Nephron (organoid): ENCODE measurements around the gene SUSD1.

Experiments
- H3K27ac Mint-ChIP-seq, 3 experiments: 2 replicates each; pipeline ENCODE4 v1.8.0; 2020; ENCODE audit warnings: mixed read lengths in 3 of 3, mild to moderate bottlenecking in 2 of 3, moderate library complexity in 1 of 3
- H3K27me3 Mint-ChIP-seq: 2 replicates; pipeline ENCODE4 v1.8.0; 2021; ENCODE audit warnings: low read depth, mild to moderate bottlenecking, moderate library complexity, mixed read lengths
- H3K36me3 Mint-ChIP-seq: 2 replicates; pipeline ENCODE4 v1.8.0; 2020; ENCODE audit warnings: low read depth, mixed read lengths
- H3K4me1 Mint-ChIP-seq: 2 replicates; pipeline ENCODE4 v1.8.0; 2020; ENCODE audit warnings: mixed read lengths
- H3K4me3 Mint-ChIP-seq, 3 experiments: 2 replicates each; pipeline ENCODE4 v1.8.0; 2020; ENCODE audit warnings: mild to moderate bottlenecking in 3 of 3, mixed read lengths in 3 of 3, moderate library complexity in 2 of 3
- H3K9me3 Mint-ChIP-seq: 2 replicates; pipeline ENCODE4 v1.8.0; 2020; ENCODE audit warnings: mixed read lengths
- CTCF ChIP-seq, 3 experiments: fragments of 200-600 bp; sonication (generic); IDR thresholded peaks; one replicate each; pipeline ENCODE4 v1.5.0; 2021; ENCODE audit warnings: antibody characterized with exemption in 3 of 3; ENCODE audit not compliant: unreplicated experiment in 3 of 3

The SUSD1 gene

GRCh38 chr9:112064871-112065270, 110.2 kb downstream of the SUSD1 start:
- Mint-ChIP-seq H3K36me3 (peaks cover 25% of the 10 kb centered on the region), H3K27me3 (no peaks in the 10 kb centered on the region), H3K4me1 (peaks cover 15% of the 10 kb centered on the region), H3K4me3 (no peak overlapping the region), H3K27ac (peak overlapping the region in 1 of 3 experiments; percentile 57), H3K9me3 (no peaks in the 10 kb centered on the region)
- no peak for TF ChIP-seq CTCF (IDR thresholded peaks at IDR 0.05; ENCODE audit: unreplicated experiment in 3 of 3)

GRCh38 chr9:112063586-112063985, 111.5 kb downstream of the SUSD1 start:
- no peaks in the 10 kb centered on the region for H3K27me3 Mint-ChIP-seq
- peaks cover 28% of the 10 kb centered on the region for H3K36me3 Mint-ChIP-seq
- H3K9me3 Mint-ChIP-seq, result no peaks in the 10 kb centered on the region
- H3K4me1 Mint-ChIP-seq, result peaks cover 15% of the 10 kb centered on the region
- no peak for TF ChIP-seq CTCF (IDR thresholded peaks at IDR 0.05; ENCODE audit: unreplicated experiment in 3 of 3)
- no peak overlapping the region for H3K27ac Mint-ChIP-seq
- no peak overlapping the region for H3K4me3 Mint-ChIP-seq

- Mint-ChIP-seq H3K27ac (no peak overlapping the region), H3K4me3 (no peak overlapping the region), H3K36me3 (peaks cover 30% of the 10 kb centered on the region), H3K4me1 (peaks cover 15% of the 10 kb centered on the region), H3K9me3 (no peaks in the 10 kb centered on the region), H3K27me3 (no peaks in the 10 kb centered on the region)
- TF ChIP-seq CTCF (IDR thresholded peaks at IDR 0.05; ENCODE audit: unreplicated experiment in 3 of 3), result no peak
These were observed 111.9 kb downstream of the SUSD1 start for GRCh38 chr9:112063151-112063550.

GRCh38 chr9:112061152-112061740, 113.9 kb downstream of the SUSD1 start:
- Mint-ChIP-seq H3K36me3 (peaks cover 44% of the 10 kb centered on the region), H3K27ac (peak overlapping the region; percentile 65 to 93 (median 78)), H3K9me3 (no peaks in the 10 kb centered on the region), H3K4me3 (no peak overlapping the region), H3K27me3 (no peaks in the 10 kb centered on the region), H3K4me1 (peaks cover 15% of the 10 kb centered on the region)
- TF ChIP-seq CTCF (IDR thresholded peaks at IDR 0.05; ENCODE audit: unreplicated experiment in 3 of 3), result no peak

GRCh38 chr9:112059966-112060320, 115.2 kb downstream of the SUSD1 start:
- Mint-ChIP-seq H3K4me3 (no peak overlapping the region), H3K4me1 (peaks cover 15% of the 10 kb centered on the region), H3K27ac (peak overlapping the region in 1 of 3 experiments; percentile 45), H3K27me3 (no peaks in the 10 kb centered on the region), H3K9me3 (no peaks in the 10 kb centered on the region), H3K36me3 (peaks cover 43% of the 10 kb centered on the region)
- no peak for TF ChIP-seq CTCF (IDR thresholded peaks at IDR 0.05; ENCODE audit: unreplicated experiment in 3 of 3)
